Loucy (cell line): ENCODE data around the gene EPHB6.

ENCODE experiments used
- H2AFZ ChIP-seq: fragments of 200-600 bp; sonication (generic); 2 replicates; pipeline ENCODE4 v1.6.0; 2016; ENCODE audit warnings: antibody characterized with exemption, mild to moderate bottlenecking, low read length, moderate library complexity
- H3F3A ChIP-seq: fragments of 200-600 bp; 2 replicates; pipeline ENCODE4 v1.6.0; 2016; ENCODE audit warnings: antibody characterized with exemption, low read depth, mild to moderate bottlenecking
- H3K27me3 ChIP-seq: fragments of 200-600 bp; sonication (generic); 2 replicates; pipeline ENCODE4 v1.6.1; 2014; ENCODE audit warnings: low read length, mild to moderate bottlenecking; ENCODE audit not compliant: insufficient read depth, poor library complexity, severe bottlenecking
- H3K36me3 ChIP-seq: fragments of 200-600 bp; sonication (generic); 2 replicates; pipeline ENCODE4 v1.6.1; 2016; ENCODE audit warnings: low read length; ENCODE audit not compliant: insufficient read depth
- H3K4me1 ChIP-seq: fragments of 200-600 bp; sonication (generic); 2 replicates; pipeline ENCODE4 v1.5.1; 2014; ENCODE audit warnings: low read length, mild to moderate bottlenecking; ENCODE audit not compliant: insufficient read depth, poor library complexity, severe bottlenecking
- H3K4me2 ChIP-seq: fragments of 200-600 bp; sonication (generic); 2 replicates; pipeline ENCODE4 v1.6.0; 2014; ENCODE audit warnings: antibody characterized with exemption, low read length, low read depth, mild to moderate bottlenecking; ENCODE audit not compliant: poor library complexity, severe bottlenecking
- H3K4me3 ChIP-seq: fragments of 200-600 bp; sonication (generic); 2 replicates; pipeline ENCODE4 v1.5.1; 2014; ENCODE audit warnings: low read length, mild to moderate bottlenecking, mixed read lengths; ENCODE audit not compliant: poor library complexity, severe bottlenecking
- H3K79me2 ChIP-seq: fragments of 200-600 bp; sonication (generic); 2 replicates; pipeline ENCODE4 v1.6.1; 2014; ENCODE audit warnings: low read length; ENCODE audit not compliant: insufficient read depth
- H3K9ac ChIP-seq: fragments of 200-600 bp; sonication (generic); 2 replicates; pipeline ENCODE4 v1.6.0; 2014; ENCODE audit warnings: mild to moderate bottlenecking, low read depth, low read length, moderate library complexity; ENCODE audit not compliant: poor library complexity, severe bottlenecking
- H3K9me2 ChIP-seq: fragments of 200-600 bp; sonication (generic); replicated peaks from 2 replicates; pipeline ENCODE4 v1.6.1; 2016; ENCODE audit warnings: low read depth, low read length, mixed read lengths
- H3K9me3 ChIP-seq: fragments of 200-600 bp; sonication (generic); 2 replicates; pipeline ENCODE4 v1.6.1; 2014; ENCODE audit warnings: mild to moderate bottlenecking, antibody characterized with exemption, low read length, low read depth; ENCODE audit not compliant: insufficient read depth
- H4K20me1 ChIP-seq: fragments of 200-600 bp; sonication (generic); 2 replicates; pipeline ENCODE4 v1.6.0; 2014; ENCODE audit warnings: antibody characterized with exemption, low read length, mild to moderate bottlenecking; ENCODE audit not compliant: insufficient read depth, poor library complexity, severe bottlenecking
- CTCF ChIP-seq: fragments of 200-600 bp; sonication (generic); conservative IDR thresholded peaks from 2 replicates; pipeline ENCODE4 v1.5.1; 2014; ENCODE audit warnings: mild to moderate bottlenecking, antibody characterized with exemption, low read length
- EZH2phosphoT487 ChIP-seq: fragments of 200-600 bp; IDR thresholded peaks from 2 replicates; pipeline ENCODE4 v1.6.1; 2018; ENCODE audit warnings: antibody characterized with exemption, mild to moderate bottlenecking, moderate library complexity, borderline replicate concordance

The EPHB6 gene

GRCh38 chr7:142883571-142884285 is 28.9 kb downstream of the EPHB6 start:
- Histone ChIP-seq H3K4me1 (no peaks in the 10 kb centered on the region), H3K79me2 (no peaks in the 10 kb centered on the region), H3K4me3 (no peak overlapping the region), H3K9me3 (no peaks in the 10 kb centered on the region), H3K9me2 (no peaks in the 10 kb centered on the region), H3K9ac (no peak overlapping the region), H3F3A (no peaks in the 10 kb centered on the region), H2AFZ (no peak overlapping the region), H3K4me2 (no peak overlapping the region), H3K27me3 (no peaks in the 10 kb centered on the region), H4K20me1 (no peaks in the 10 kb centered on the region), H3K36me3 (no peaks in the 10 kb centered on the region)
- TF ChIP-seq EZH2phosphoT487: no peak
- no peak for TF ChIP-seq CTCF

GRCh38 chr7:142884286-142884640 is 29.4 kb downstream of the EPHB6 start:
- Histone ChIP-seq H4K20me1 (no peaks in the 10 kb centered on the region), H3K4me3 (no peak overlapping the region), H3K4me2 (no peak overlapping the region), H2AFZ (no peak overlapping the region), H3K79me2 (no peaks in the 10 kb centered on the region), H3K4me1 (no peaks in the 10 kb centered on the region), H3F3A (no peaks in the 10 kb centered on the region), H3K9me3 (no peaks in the 10 kb centered on the region), H3K9me2 (no peaks in the 10 kb centered on the region), H3K27me3 (no peaks in the 10 kb centered on the region), H3K9ac (no peak overlapping the region), H3K36me3 (no peaks in the 10 kb centered on the region)
- TF ChIP-seq EZH2phosphoT487 (no peak), CTCF (no peak)

- no peaks in the 10 kb centered on the region for H4K20me1 ChIP-seq
- H3K9me2 ChIP-seq: no peaks in the 10 kb centered on the region
- TF ChIP-seq CTCF: no peak
- TF ChIP-seq EZH2phosphoT487: no peak
- H2AFZ ChIP-seq: no peak within 1 kb of the TSS
- no peaks in the 10 kb centered on the region for H3K79me2 ChIP-seq
- no peaks in the 10 kb centered on the region for H3F3A ChIP-seq
- no peaks in the 10 kb centered on the region for H3K36me3 ChIP-seq
- H3K9me3 ChIP-seq: no peaks in the 10 kb centered on the region
- H3K4me1 ChIP-seq: no peaks in the 10 kb centered on the region
- no peak within 1 kb of the TSS for H3K4me2 ChIP-seq
- H3K9ac ChIP-seq: no peak within 1 kb of the TSS
- H3K27me3 ChIP-seq: no peaks in the 10 kb centered on the region
- H3K4me3 ChIP-seq: no peak within 1 kb of the TSS
Measured at GRCh38 chr7:142885311-142886230, 30.7 kb downstream of the EPHB6 start, which contains the start of gene TRPV6. TRPV6 (minus strand) TSS chr7:142885745.
